Measurements from ENCODE around the gene ETS2.

ETS2 gene

GRCh38 chr21:38789275-38789674, 16.5 kb upstream of the ETS2 start:
- TF ChIP-seq REST (IDR thresholded peaks at IDR 0.05; ENCODE audit: low read depth) (no peak), CREB1 (IDR thresholded peaks at IDR 0.05; ENCODE audit: low read depth) (no peak), TEAD4 (IDR thresholded peaks at IDR 0.05) (no peak), FOXM1 (IDR thresholded peaks at IDR 0.05; ENCODE audit: borderline replicate concordance, low read depth) (no peak), EP300 (IDR thresholded peaks at IDR 0.05; ENCODE audit: borderline replicate concordance) (no peak), ZBTB7A (IDR thresholded peaks at IDR 0.05; ENCODE audit: low read depth) (no peak), CEBPB (IDR thresholded peaks at IDR 0.05) (no peak), TCF12 (IDR thresholded peaks at IDR 0.05; ENCODE audit: low read depth) (no peak), YY1 (IDR thresholded peaks at IDR 0.05; ENCODE audit: low read depth) (no peak), MAX (IDR thresholded peaks at IDR 0.05) (no peak), NFIC (IDR thresholded peaks at IDR 0.05) (no peak), TAF1 (IDR thresholded peaks at IDR 0.05; ENCODE audit: low read depth) (no peak), USF1 (IDR thresholded peaks at IDR 0.05) (no peak), EGR1 (IDR thresholded peaks at IDR 0.05) (no peak), RAD21 (IDR thresholded peaks at IDR 0.05; ENCODE audit: low read depth) (no peak)

- no peak for TF ChIP-seq TEAD4 (IDR thresholded peaks at IDR 0.05)
- no peak for TF ChIP-seq TCF12 (IDR thresholded peaks at IDR 0.05; ENCODE audit: low read depth)
- no peak for TF ChIP-seq REST (IDR thresholded peaks at IDR 0.05; ENCODE audit: low read depth)
- no peak for TF ChIP-seq CEBPB (IDR thresholded peaks at IDR 0.05)
- no peak for TF ChIP-seq RAD21 (IDR thresholded peaks at IDR 0.05; ENCODE audit: low read depth)
- no peak for TF ChIP-seq YY1 (IDR thresholded peaks at IDR 0.05; ENCODE audit: low read depth)
- no peak for TF ChIP-seq NFIC (IDR thresholded peaks at IDR 0.05)
- TF ChIP-seq EP300 (IDR thresholded peaks at IDR 0.05; ENCODE audit: borderline replicate concordance): no peak
- no peak for TF ChIP-seq FOXM1 (IDR thresholded peaks at IDR 0.05; ENCODE audit: borderline replicate concordance, low read depth)
Measured at GRCh38 chr21:38790059-38790458, 15.7 kb upstream of the ETS2 start.

- TF ChIP-seq NFIC (IDR thresholded peaks at IDR 0.05) (no peak), RAD21 (IDR thresholded peaks at IDR 0.05; ENCODE audit: low read depth) (no peak), FOXM1 (IDR thresholded peaks at IDR 0.05; ENCODE audit: borderline replicate concordance, low read depth) (no peak), EGR1 (IDR thresholded peaks at IDR 0.05) (no peak), CEBPB (IDR thresholded peaks at IDR 0.05) (no peak), CREB1 (IDR thresholded peaks at IDR 0.05; ENCODE audit: low read depth) (no peak), REST (IDR thresholded peaks at IDR 0.05; ENCODE audit: low read depth) (no peak), MAX (IDR thresholded peaks at IDR 0.05) (no peak), EP300 (IDR thresholded peaks at IDR 0.05; ENCODE audit: borderline replicate concordance) (no peak), ZBTB7A (IDR thresholded peaks at IDR 0.05; ENCODE audit: low read depth) (no peak), TEAD4 (IDR thresholded peaks at IDR 0.05) (no peak), TCF12 (IDR thresholded peaks at IDR 0.05; ENCODE audit: low read depth) (no peak), YY1 (IDR thresholded peaks at IDR 0.05; ENCODE audit: low read depth) (no peak), USF1 (IDR thresholded peaks at IDR 0.05) (no peak), TAF1 (IDR thresholded peaks at IDR 0.05; ENCODE audit: low read depth) (no peak)
Measured at GRCh38 chr21:38790961-38791360, 14.8 kb upstream of the ETS2 start.

GRCh38 chr21:38792676-38793459, 12.9 kb upstream of the ETS2 start:
- TF ChIP-seq CREB1 (IDR thresholded peaks at IDR 0.05; ENCODE audit: low read depth) (no peak), USF1 (IDR thresholded peaks at IDR 0.05) (no peak), MAX (IDR thresholded peaks at IDR 0.05) (no peak), TAF1 (IDR thresholded peaks at IDR 0.05; ENCODE audit: low read depth) (no peak), REST (IDR thresholded peaks at IDR 0.05; ENCODE audit: low read depth) (no peak), ZBTB7A (IDR thresholded peaks at IDR 0.05; ENCODE audit: low read depth) (no peak), YY1 (IDR thresholded peaks at IDR 0.05; ENCODE audit: low read depth) (no peak), EGR1 (IDR thresholded peaks at IDR 0.05) (no peak), TEAD4 (IDR thresholded peaks at IDR 0.05) (no peak), NFIC (IDR thresholded peaks at IDR 0.05) (no peak), TCF12 (IDR thresholded peaks at IDR 0.05; ENCODE audit: low read depth) (no peak), CEBPB (IDR thresholded peaks at IDR 0.05) (no peak)

All from Ishikawa (cell line).